A673 (cell line): ENCODE measurements around the gene MSH2. TPM values are rescaled to one million over a fixed set of nuclear protein-coding genes. Genes with fewer than 3 reads are reported as not detected.

ENCODE experiments used
- BruUV-seq: library from RNA; stranded (reverse); fragments of 400-500 nt; replicated peaks from 2 replicates; lab custom pipeline; 2021; lab: Mats Ljungman, UMichigan
- CTCF ChIA-PET: fragments of 300-600 bp; sonication (Branson Sonifier 250); formaldehyde crosslinking; loops from one replicate; lab custom pipeline; 2022; ENCODE audit warnings: antibody characterized with exemption; lab: Charles Lee
- POLR2A ChIA-PET: fragments of 300-600 bp; sonication (Branson Sonifier 250); formaldehyde crosslinking; loops from one replicate; lab custom pipeline; 2022; ENCODE audit warnings: antibody characterized with exemption; ENCODE audit not compliant: low non-redundant PET; lab: Charles Lee
- DNase-seq: peaks from one replicate; pipeline ENCODE4 v3.0.0-alpha.2; 2015; ENCODE audit warnings: low spot score
- H3K27ac ChIP-seq: fragments of 200-600 bp; sonication (generic); 2 replicates; pipeline ENCODE4 v1.5.1; 2016; ENCODE audit warnings: mixed run types, low read depth, mild to moderate bottlenecking, mixed read lengths, antibody characterized with exemption, low read length; ENCODE audit not compliant: poor library complexity, severe bottlenecking
- H3K27me3 ChIP-seq: fragments of 200-600 bp; sonication (generic); replicated peaks from 2 replicates; pipeline ENCODE4 v1.6.1; 2017; ENCODE audit warnings: mixed run types, low read depth, mild to moderate bottlenecking, mixed read lengths, antibody characterized with exemption, low read length; ENCODE audit not compliant: insufficient read depth, poor library complexity
- H3K36me3 ChIP-seq: fragments of 200-600 bp; sonication (generic); 2 replicates; pipeline ENCODE4 v1.6.1; 2016; ENCODE audit warnings: mixed run types, mild to moderate bottlenecking, mixed read lengths, antibody characterized with exemption, low read length; ENCODE audit not compliant: insufficient read depth, poor library complexity, severe bottlenecking
- H3K4me1 ChIP-seq: fragments of 200-600 bp; sonication (generic); 2 replicates; pipeline ENCODE4 v1.6.1; 2017; ENCODE audit warnings: mixed run types, mild to moderate bottlenecking, mixed read lengths, antibody characterized with exemption, low read length; ENCODE audit not compliant: insufficient read depth, poor library complexity, severe bottlenecking
- H3K4me3 ChIP-seq: fragments of 200-600 bp; sonication (generic); 2 replicates; pipeline ENCODE4 v1.5.1; 2016; ENCODE audit warnings: low read depth, mixed run types, mild to moderate bottlenecking, mixed read lengths, low read length; ENCODE audit not compliant: poor library complexity, severe bottlenecking
- H3K9me3 ChIP-seq: fragments of 200-600 bp; sonication (generic); 2 replicates; pipeline ENCODE4 v1.6.1; 2016; ENCODE audit warnings: mixed run types, low read depth, mild to moderate bottlenecking, mixed read lengths, antibody characterized with exemption, low read length; ENCODE audit not compliant: poor library complexity, severe bottlenecking
- EZH2 ChIP-seq: fragments of 200-600 bp; sonication (generic); IDR thresholded peaks from 2 replicates; pipeline ENCODE4 v1.6.1; 2017; ENCODE audit warnings: borderline replicate concordance, low read depth, mild to moderate bottlenecking, mixed read lengths, antibody characterized with exemption, low read length; ENCODE audit not compliant: poor library complexity, severe bottlenecking
- intact Hi-C: fragments of 100-400 bp; cut with micrococcal nuclease; formaldehyde crosslinking; loops from one replicate; pipeline ENCODE4 v1.10.0; 2022; ENCODE audit not compliant: unreplicated experiment
- total RNA-seq: library from RNA; stranded (reverse); gene quantifications from 2 replicates; pipeline ENCODE4 v1.2.3, GENCODE V29; 2021
- TF ChIP-seq, protein P1 (sequence below): fragments of 300-800, 200-600 bp; sonication (generic); conservative IDR thresholded peaks from 2 replicates; pipeline ENCODE4 v1.5.1; 2017; ENCODE audit warnings: low read depth, mild to moderate bottlenecking, antibody characterized with exemption, low read length, moderate library complexity, mixed read lengths

The MSH2 gene
- total RNA-seq, 1 experiment from 2014 or later: 83.7 TPM

DNA sequence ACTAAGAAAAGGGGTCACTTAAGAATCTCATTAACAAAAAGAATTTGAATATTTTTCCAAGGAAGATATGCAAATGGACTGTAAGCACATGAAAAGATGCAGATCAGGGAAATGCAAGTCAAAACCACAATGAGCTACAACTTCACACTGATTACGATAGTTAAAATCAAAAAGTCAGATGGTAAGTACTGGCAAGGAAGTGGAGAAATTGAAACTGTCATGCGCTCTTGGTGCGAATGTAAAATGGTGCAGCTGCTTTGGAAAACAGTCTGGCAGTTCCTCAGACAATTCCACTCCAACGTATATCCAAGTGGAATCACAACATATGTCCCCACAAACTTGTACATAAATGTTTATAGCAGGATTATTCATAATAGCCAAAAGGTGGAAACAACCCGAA lies 81.4 kb downstream of the MSH2 start:
- H3K36me3 ChIP-seq: peaks cover 8% of the 10 kb centered on the region
- no peak for TF ChIP-seq EZH2
- TF ChIP-seq, protein P1, sequence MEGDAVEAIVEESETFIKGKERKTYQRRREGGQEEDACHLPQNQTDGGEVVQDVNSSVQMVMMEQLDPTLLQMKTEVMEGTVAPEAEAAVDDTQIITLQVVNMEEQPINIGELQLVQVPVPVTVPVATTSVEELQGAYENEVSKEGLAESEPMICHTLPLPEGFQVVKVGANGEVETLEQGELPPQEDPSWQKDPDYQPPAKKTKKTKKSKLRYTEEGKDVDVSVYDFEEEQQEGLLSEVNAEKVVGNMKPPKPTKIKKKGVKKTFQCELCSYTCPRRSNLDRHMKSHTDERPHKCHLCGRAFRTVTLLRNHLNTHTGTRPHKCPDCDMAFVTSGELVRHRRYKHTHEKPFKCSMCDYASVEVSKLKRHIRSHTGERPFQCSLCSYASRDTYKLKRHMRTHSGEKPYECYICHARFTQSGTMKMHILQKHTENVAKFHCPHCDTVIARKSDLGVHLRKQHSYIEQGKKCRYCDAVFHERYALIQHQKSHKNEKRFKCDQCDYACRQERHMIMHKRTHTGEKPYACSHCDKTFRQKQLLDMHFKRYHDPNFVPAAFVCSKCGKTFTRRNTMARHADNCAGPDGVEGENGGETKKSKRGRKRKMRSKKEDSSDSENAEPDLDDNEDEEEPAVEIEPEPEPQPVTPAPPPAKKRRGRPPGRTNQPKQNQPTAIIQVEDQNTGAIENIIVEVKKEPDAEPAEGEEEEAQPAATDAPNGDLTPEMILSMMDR: no peak
- no peaks in the 10 kb centered on the region for H3K9me3 ChIP-seq
- H3K4me1 ChIP-seq: peaks cover 5% of the 10 kb centered on the region
- intact Hi-C loops: no loop called here
- H3K4me3 ChIP-seq: no peak overlapping the region
- no TSS peak for BruUV-seq
- DNase-seq: no peak
- POLR2A ChIA-PET: no interaction called here
- H3K27ac ChIP-seq: no peak overlapping the region
- CTCF ChIA-PET: no interaction called here
- H3K27me3 ChIP-seq: no peaks in the 10 kb centered on the region

DNA sequence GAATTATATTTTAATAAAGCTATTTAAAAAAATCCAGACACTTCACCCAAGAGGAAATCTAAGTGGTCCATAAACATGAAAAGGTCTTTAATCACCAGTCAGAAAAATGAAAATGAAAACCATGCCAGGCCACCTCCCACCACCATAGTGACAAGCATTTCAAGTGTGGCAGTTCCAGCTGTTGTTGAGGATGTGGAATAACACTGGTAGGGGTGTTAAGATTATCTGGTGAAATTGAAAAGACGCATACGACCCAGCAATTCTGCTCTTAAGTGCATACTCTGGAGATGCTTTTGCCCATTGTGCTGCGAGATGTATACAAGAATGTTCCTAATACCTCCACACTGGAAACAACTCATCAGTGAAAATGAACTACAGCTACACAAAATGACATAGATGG lies 82.2 kb downstream of the MSH2 start:
- intact Hi-C loops: no loop called here
- POLR2A ChIA-PET: interaction anchor here (0.6 kb wide), 1 partner anchor 112 kb away, joined by 22 read pairs; no protein-coding TSS in a partner anchor
- no peaks in the 10 kb centered on the region for H3K27me3 ChIP-seq
- H3K27ac ChIP-seq: no peak overlapping the region
- DNase-seq: no peak
- CTCF ChIA-PET: no interaction called here
- peaks cover 8% of the 10 kb centered on the region for H3K36me3 ChIP-seq
- TF ChIP-seq EZH2: no peak
- TF ChIP-seq, protein P1: no peak
- peaks cover 5% of the 10 kb centered on the region for H3K4me1 ChIP-seq
- no TSS peak for BruUV-seq
- no peak overlapping the region for H3K4me3 ChIP-seq
- no peaks in the 10 kb centered on the region for H3K9me3 ChIP-seq

DNA sequence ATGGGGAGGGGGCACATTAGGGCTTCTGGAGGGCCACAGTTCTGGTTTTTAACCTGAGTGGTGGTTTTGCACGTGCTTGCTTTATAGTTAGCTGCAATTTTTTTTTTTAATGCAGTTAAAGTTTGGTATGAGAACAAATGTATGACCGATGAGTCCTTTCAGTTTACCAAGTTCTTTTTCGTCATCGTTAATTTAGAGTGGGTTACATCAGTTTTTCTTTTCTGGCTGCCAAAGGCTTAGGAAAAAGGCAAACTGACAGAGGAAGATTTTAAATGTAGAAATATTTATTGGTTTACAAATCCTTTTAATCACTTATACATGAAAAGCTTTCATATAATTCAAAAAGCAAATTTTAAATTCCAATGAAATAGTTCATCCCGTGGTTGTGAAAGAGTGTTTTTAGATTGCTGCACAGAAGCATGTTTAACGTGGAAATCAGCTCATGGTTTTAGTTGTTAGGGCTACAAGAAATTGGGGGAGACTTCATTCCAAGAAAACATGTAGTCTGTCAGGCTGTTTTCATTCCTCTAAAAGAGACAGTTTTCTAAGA lies 82.9 kb downstream of the MSH2 start:
- Histone ChIP-seq H3K9me3 (no peaks in the 10 kb centered on the region), H3K27me3 (no peaks in the 10 kb centered on the region), H3K4me1 (peaks cover 5% of the 10 kb centered on the region), H3K4me3 (no peak overlapping the region), H3K36me3 (peaks cover 3% of the 10 kb centered on the region), H3K27ac (no peak overlapping the region)
- no TSS peak for BruUV-seq
- intact Hi-C loops: no loop called here
- TF ChIP-seq EZH2: no peak
- TF ChIP-seq, protein P1: no peak
- ChIA-PET CTCF (no interaction called here), POLR2A (interaction anchor here (0.6 kb wide), 1 partner anchor 113 kb away, joined by 22 read pairs; no protein-coding TSS in a partner anchor)
- no peak for DNase-seq
